Natural killer cell (primary cell): ENCODE measurements around the gene CDH8. TPM values are rescaled to one million over a fixed set of nuclear protein-coding genes. Genes with fewer than 3 reads are reported as not detected.

Experiments used
- ATAC-seq, 3 donors: fragments of 150-1000 bp in 2 of 3; fragments of 200-7000 bp in 1 of 3; cut with Tn5 transposase; 1 replicate in 1 of 3; 2 replicates in 2 of 3; pipeline ENCODE4 v1.10.0; 2021; ENCODE audit warnings: mild to moderate bottlenecking in 2 of 3, moderate library complexity in 2 of 3
- DNase-seq, 2 donors: peaks; one replicate each; pipeline versions ENCODE4 v3.0.0 to v3.0.0-alpha.2; 2013 to 2021; ENCODE audit warnings: mixed read lengths in 1 of 2
- H3K27ac ChIP-seq: one replicate; pipeline ENCODE4 v1.5.1; 2013; ENCODE audit warnings: mild to moderate bottlenecking, low read length
- H3K27me3 ChIP-seq: one replicate; pipeline ENCODE4 v1.6.1; 2013; ENCODE audit warnings: low read length; ENCODE audit not compliant: control insufficient read depth, insufficient read depth
- H3K36me3 ChIP-seq: one replicate; pipeline ENCODE4 v1.6.1; 2013; ENCODE audit warnings: low read length; ENCODE audit not compliant: control insufficient read depth, insufficient read depth
- H3K4me1 ChIP-seq: one replicate; pipeline ENCODE4 v1.6.1; 2013; ENCODE audit warnings: low read length; ENCODE audit not compliant: control insufficient read depth, insufficient read depth
- H3K4me3 ChIP-seq: one replicate; pipeline ENCODE4 v1.5.1; 2013; ENCODE audit warnings: low read length
- H3K9me3 ChIP-seq: one replicate; pipeline ENCODE4 v1.6.1; 2013; ENCODE audit warnings: low read length; ENCODE audit not compliant: control insufficient read depth, insufficient read depth
- H3K27ac Mint-ChIP-seq, 2 donors: one replicate each; pipeline ENCODE4 v1.8.0; 2022; ENCODE audit warnings: mild to moderate bottlenecking in 2 of 2, mixed read lengths in 2 of 2, moderate library complexity in 1 of 2
- H3K27me3 Mint-ChIP-seq, 2 donors: one replicate each; pipeline ENCODE4 v1.8.0; 2022; ENCODE audit warnings: low read depth in 2 of 2, mixed read lengths in 2 of 2
- H3K36me3 Mint-ChIP-seq: one replicate; pipeline ENCODE4 v1.8.0; 2022; ENCODE audit warnings: mixed read lengths
- H3K4me1 Mint-ChIP-seq, 2 donors: one replicate each; pipeline ENCODE4 v1.8.0; 2022; ENCODE audit warnings: mixed read lengths in 2 of 2
- H3K4me3 Mint-ChIP-seq: one replicate; pipeline ENCODE4 v1.8.0; 2022; ENCODE audit warnings: mild to moderate bottlenecking, moderate library complexity, mixed read lengths
- H3K9me3 Mint-ChIP-seq, 2 donors: one replicate each; pipeline ENCODE4 v1.8.0; 2022; ENCODE audit warnings: mixed read lengths in 2 of 2
- WGBS: methylation state at CpG from one replicate; pipeline ENCODE4 v1.1.7; 2013; ENCODE audit warnings: missing lambda C conversion rate; ENCODE audit not compliant: insufficient coverage; 5-methylcytosine and 5-hydroxymethylcytosine counted together
- intact Hi-C: fragments of 100-400 bp; cut with micrococcal nuclease; formaldehyde crosslinking; loops from one replicate; pipeline ENCODE4 v1.14.2; 2022
- total RNA-seq, 4 donors: library from RNA; stranded (reverse); fragments of 120-200 nt in 1 of 4; gene quantifications; one replicate each; pipeline versions ENCODE4 v1.2.3 to v1.2.4, GENCODE V29; 2013 to 2022
- TF ChIP-seq, protein P1 (sequence below): fragments of 200-600 bp; IDR thresholded peaks from one replicate; pipeline ENCODE4 v1.8.0; 2022; ENCODE audit warnings: antibody characterized with exemption

The CDH8 gene, protein sequence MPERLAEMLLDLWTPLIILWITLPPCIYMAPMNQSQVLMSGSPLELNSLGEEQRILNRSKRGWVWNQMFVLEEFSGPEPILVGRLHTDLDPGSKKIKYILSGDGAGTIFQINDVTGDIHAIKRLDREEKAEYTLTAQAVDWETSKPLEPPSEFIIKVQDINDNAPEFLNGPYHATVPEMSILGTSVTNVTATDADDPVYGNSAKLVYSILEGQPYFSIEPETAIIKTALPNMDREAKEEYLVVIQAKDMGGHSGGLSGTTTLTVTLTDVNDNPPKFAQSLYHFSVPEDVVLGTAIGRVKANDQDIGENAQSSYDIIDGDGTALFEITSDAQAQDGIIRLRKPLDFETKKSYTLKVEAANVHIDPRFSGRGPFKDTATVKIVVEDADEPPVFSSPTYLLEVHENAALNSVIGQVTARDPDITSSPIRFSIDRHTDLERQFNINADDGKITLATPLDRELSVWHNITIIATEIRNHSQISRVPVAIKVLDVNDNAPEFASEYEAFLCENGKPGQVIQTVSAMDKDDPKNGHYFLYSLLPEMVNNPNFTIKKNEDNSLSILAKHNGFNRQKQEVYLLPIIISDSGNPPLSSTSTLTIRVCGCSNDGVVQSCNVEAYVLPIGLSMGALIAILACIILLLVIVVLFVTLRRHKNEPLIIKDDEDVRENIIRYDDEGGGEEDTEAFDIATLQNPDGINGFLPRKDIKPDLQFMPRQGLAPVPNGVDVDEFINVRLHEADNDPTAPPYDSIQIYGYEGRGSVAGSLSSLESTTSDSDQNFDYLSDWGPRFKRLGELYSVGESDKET
- total RNA-seq: not detected
- not detected for total RNA-seq (2013)

DNA sequence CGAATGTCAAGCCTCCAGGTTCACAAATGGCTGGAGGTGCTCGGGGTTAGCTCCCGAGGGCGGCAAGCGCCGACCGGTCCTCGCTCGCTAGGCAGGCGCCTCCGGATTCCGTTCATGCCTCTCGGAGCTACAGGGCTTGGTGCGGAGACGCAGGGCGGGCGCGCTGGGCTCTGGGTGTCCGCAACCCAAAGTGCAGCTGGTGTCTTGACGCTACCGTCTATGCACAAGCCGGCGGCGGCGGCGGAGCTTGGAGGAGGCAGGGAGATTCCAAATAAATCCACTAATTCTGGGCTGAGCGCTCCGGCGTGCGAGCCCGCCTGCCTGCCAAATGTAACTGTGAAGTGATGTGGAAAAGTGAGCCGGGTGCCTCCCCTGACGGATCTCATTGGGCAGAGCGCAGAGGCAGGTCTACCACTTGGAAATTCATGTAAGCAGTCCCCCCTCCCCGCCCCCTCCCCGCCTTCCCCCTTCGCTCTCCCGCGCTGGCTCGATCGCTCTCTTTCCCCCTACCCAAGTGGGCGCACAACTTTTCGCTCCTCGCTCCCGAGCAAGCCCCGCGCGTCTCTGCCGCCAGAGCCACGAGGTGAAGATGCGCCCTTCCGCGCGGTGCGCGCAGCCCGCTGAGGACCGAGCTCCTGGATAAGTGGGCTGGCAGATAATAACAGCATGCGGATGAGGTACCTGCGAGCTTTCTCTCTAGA lies at the start of gene CDH8:
CDH8 (minus strand) TSS at position 338 of the 701 bp plus-strand sequence. CDS start 15,035 bp downstream, outside the sequence.
- intact Hi-C loops: no loop called here
- peaks cover 8 to 9% of the 10 kb centered on the region in 2 donors for H3K9me3 Mint-ChIP-seq
- no peak within 1 kb of the TSS for H3K4me3 Mint-ChIP-seq
- 9% methylated on average over 55 of the region's 60 CpGs for WGBS
- H3K27me3 ChIP-seq: no peaks in the 10 kb centered on the region
- H3K9me3 ChIP-seq: peaks cover 12% of the 10 kb centered on the region
- ATAC-seq (no peak), DNase-seq (no peak)
- no peaks in the 10 kb centered on the region for H3K36me3 ChIP-seq
- H3K4me1 ChIP-seq: no peaks in the 10 kb centered on the region
- H3K4me3 ChIP-seq: no peak within 1 kb of the TSS
- H3K4me1 Mint-ChIP-seq: no peaks in the 10 kb centered on the region
- peaks cover 15 to 17% of the 10 kb centered on the region in 2 donors for H3K27me3 Mint-ChIP-seq
- H3K27ac Mint-ChIP-seq: no peak within 1 kb of the TSS
- H3K36me3 Mint-ChIP-seq: peaks cover 7% of the 10 kb centered on the region
- TF ChIP-seq, protein P1, sequence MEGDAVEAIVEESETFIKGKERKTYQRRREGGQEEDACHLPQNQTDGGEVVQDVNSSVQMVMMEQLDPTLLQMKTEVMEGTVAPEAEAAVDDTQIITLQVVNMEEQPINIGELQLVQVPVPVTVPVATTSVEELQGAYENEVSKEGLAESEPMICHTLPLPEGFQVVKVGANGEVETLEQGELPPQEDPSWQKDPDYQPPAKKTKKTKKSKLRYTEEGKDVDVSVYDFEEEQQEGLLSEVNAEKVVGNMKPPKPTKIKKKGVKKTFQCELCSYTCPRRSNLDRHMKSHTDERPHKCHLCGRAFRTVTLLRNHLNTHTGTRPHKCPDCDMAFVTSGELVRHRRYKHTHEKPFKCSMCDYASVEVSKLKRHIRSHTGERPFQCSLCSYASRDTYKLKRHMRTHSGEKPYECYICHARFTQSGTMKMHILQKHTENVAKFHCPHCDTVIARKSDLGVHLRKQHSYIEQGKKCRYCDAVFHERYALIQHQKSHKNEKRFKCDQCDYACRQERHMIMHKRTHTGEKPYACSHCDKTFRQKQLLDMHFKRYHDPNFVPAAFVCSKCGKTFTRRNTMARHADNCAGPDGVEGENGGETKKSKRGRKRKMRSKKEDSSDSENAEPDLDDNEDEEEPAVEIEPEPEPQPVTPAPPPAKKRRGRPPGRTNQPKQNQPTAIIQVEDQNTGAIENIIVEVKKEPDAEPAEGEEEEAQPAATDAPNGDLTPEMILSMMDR: no peak
- H3K27ac ChIP-seq: no peak within 1 kb of the TSS

- no peaks in the 10 kb centered on the region for H3K4me1 Mint-ChIP-seq
- no peak overlapping the region for H3K4me3 Mint-ChIP-seq
- H3K36me3 Mint-ChIP-seq: no peaks in the 10 kb centered on the region
- H3K27me3 ChIP-seq: no peaks in the 10 kb centered on the region
- DNase-seq (no peak), ATAC-seq (no peak)
- TF ChIP-seq, protein P1: no peak
- 85% methylated on average over 1 of the region's 4 CpGs for WGBS
- H3K27me3 Mint-ChIP-seq: no peaks in the 10 kb centered on the region
- intact Hi-C loops: no loop called here
- H3K9me3 ChIP-seq: no peaks in the 10 kb centered on the region
- H3K36me3 ChIP-seq: no peaks in the 10 kb centered on the region
- no peak overlapping the region for H3K4me3 ChIP-seq
- no peaks in the 10 kb centered on the region for H3K4me1 ChIP-seq
- H3K27ac Mint-ChIP-seq: no peak overlapping the region
- peaks cover 5 to 15% of the 10 kb centered on the region in 2 donors for H3K9me3 Mint-ChIP-seq
- H3K27ac ChIP-seq: no peak overlapping the region
Measured at GRCh38 chr16:62079236-62079635, 43.0 kb upstream of the CDH8 start.

DNA sequence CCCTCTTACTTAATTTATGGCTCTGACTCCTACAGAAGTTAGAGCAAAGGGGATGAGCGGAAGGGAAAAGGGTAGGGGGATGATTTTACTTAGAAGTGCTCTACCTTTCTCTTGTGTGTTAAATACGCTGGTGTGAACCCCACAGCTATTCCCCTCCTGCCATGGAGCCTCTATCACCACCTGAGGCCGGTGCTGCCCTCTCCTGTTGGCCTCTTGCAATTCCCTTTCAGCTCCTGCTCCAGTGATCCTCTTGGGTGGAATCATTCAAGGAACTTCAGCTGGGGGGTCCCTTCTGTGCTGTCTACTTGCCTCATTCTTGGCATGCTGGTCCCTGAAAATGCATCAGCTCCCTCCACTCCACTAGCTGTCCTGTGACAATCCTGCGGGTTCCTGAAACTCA lies 41.8 kb upstream of the CDH8 start:
- WGBS: 53% methylated on average over 3 of the region's 4 CpGs
- Histone ChIP-seq H3K4me1 (no peaks in the 10 kb centered on the region), H3K4me3 (no peak overlapping the region), H3K36me3 (no peaks in the 10 kb centered on the region), H3K9me3 (no peaks in the 10 kb centered on the region), H3K27ac (no peak overlapping the region), H3K27me3 (no peaks in the 10 kb centered on the region)
- Mint-ChIP-seq H3K36me3 (no peaks in the 10 kb centered on the region), H3K9me3 (peaks cover 5 to 18% of the 10 kb centered on the region in 2 donors), H3K27me3 (no peaks in the 10 kb centered on the region), H3K27ac (no peak overlapping the region), H3K4me3 (no peak overlapping the region), H3K4me1 (no peaks in the 10 kb centered on the region)
- ATAC-seq (no peak), DNase-seq (no peak)
- TF ChIP-seq, protein P1: no peak
- intact Hi-C loops: no loop called here
